ENCODE results near the gene IRF2.
"Not testable (repeated sequence)": the region's sequence is repeated elsewhere in the genome, so short reads cannot be mapped to it uniquely, and the experiment has no call there.

Gene IRF2

DNA sequence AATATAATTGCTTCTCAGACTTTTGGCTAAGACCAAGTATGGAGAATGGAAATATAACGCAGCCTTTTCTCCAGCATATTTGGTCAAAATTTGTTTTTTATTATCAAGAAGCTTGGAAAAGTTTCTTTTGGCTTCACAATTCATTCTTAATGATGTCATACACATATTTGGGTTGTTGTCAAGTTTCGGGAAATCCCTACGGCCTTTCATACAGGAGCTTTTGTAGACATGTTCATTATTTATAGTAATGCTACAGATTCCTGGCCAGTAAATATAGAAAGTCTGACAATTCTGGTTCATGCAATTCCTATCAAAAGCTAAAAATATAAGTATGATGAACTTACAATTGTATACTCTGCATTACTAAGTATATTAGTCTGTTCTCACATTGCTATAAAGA, 112.9 kb downstream of the IRF2 start:
- no peak for DNase-seq

DNA sequence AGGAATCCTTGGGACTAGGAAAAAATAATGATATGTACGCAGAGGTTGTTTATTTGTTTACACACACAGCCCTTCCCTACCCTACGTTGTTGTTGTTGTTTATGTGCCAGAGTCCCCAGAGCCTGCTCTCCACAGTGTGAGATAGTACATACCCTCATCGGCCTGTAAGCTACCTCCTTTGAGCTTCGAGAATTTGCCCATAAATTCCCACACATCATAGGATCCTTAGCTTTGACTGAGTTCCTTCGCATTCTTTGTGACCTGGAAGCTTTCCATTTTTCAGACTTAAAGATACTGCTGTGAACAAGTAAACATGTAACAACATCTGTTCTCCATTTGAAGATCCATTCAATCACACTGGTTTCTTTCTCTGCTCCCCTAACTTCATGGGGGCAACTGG, 114.5 kb downstream of the IRF2 start:
- DNase-seq: no peak

DNA sequence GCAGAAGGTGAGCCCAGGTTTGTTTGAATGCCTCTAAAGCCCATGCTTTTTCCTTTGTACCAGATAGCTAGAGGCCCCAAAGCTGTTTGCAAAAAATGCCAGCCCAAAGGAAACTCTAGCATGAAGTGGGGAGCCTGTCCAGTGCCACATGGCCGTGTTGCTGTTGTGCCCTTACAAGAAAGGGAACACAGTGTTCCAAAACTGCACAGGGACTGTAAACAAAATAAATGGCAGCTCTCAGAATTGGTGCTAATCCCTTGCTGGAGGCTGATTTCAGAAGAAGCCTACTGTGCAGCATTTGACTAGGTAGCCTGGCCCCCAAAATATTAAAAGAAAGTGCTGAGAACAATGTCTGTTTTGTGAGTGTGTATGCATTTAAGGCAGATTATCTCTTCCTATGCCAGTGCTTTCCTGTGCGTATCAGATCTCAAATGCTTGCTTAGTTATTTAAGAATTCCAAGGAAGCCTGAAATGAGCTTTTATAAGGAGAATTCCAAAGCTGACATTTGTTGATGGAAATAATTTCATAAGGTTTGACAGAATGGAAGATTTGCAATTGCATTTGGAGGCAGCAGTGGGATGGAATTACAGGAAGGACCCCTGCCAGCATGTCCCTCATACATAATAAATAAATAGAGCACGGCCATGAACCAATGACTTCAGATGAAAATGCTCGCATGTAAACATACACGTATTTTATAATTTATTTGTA, 115.7 kb downstream of the IRF2 start:
- DNase-seq: no peak

DNA sequence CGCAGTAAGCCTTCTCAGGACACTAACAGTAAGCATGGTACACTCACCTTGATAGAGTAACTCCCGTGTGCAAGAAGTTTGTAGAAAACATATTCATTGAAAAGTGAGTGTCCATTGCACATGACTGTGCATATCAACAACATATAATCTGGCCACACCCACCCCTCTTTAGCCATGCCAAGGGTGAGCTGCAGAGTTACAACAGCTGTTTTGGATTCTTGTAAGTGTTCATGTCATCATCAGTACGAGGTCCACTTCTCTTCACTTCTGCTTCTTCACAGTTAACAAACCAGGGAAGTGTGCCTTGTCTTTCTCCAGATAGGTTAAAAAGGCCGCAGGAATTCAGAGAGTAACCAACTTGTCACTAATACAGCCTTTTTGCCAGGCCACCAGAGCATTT, 116.6 kb downstream of the IRF2 start:
- DNase-seq: no peak

DNA sequence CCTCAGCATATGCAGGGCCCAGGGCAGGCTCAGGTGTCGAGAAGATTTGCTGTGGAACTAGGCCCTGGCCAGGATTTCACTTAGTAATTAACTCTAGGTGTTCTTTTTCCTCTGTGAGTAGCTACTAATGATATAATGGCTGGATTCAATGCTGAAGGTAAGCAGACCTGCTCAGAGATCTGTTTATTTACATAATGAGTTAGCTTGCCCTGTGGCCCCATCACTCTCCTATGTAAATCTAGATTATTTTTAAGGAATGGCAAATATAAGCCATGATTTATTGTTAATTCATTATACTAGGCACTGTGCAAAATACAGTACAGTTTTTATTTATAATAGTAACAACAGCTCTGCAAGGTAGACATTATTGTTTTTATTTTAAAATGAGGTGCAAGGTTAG, 117.2 kb downstream of the IRF2 start:
- no peak for DNase-seq

DNA sequence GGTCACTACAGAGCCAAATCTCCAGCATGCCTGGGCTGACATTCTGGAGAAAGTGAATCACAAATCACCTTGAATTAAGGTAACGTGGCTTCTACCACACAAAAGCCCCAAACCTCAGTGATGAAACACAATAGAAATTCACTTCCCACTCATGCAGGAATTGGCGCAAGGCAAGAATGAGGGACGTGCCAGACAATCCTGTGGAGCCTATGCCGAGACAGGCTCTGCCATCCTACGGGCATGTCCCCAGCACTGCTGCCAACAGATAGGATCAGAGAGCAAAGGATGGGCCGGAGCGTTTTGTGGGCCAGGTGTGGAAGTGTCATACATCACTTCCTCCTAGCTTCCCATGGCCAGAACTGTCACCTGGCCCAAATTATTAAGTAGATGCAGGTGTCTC, 118.0 kb downstream of the IRF2 start:
- DNase-seq: no peak

DNA sequence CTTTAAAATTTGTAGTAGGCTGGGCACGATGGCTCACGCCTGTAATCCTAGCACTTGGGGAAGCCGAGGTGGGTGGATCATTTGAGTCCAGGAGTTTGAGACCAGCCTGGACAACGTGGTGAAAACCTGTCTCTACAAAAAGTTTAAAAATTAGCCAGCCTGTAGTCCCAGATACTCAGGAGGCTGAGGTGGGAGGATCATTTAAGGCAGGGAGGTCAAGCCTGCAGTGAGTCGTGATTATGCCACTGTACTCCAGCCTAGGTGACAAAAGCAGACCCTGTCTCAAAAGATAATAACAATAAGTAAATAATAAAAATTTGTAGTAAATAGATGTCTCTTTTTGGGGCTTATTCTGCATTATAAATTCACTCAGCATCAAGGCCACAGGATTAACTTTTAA, 118.5 kb downstream of the IRF2 start:
- no peak for DNase-seq

DNA sequence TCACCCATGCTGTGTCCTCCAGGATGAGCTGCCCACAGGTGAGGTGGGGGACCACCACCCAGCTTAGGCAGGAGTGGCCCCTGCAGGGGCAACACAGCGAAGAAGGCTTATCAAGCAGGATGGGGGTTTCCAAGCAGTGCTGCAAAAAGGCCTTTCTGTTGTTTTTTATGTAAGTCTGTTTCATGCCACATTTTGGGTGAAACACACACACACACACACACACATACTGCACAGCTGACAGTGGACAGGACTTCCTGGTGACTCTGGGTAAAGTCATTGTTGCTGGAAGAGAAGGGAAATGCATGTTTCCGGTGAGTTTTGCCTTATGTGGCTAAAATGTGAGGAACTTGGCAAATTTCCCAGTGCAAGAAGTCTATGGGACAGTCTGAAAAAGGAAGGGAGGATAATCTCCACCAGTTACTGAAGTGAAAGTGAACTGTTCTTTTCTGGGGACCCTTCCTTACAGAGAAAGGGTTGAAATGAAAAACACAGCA, 119.2 kb downstream of the IRF2 start:
- no peak for DNase-seq

DNA sequence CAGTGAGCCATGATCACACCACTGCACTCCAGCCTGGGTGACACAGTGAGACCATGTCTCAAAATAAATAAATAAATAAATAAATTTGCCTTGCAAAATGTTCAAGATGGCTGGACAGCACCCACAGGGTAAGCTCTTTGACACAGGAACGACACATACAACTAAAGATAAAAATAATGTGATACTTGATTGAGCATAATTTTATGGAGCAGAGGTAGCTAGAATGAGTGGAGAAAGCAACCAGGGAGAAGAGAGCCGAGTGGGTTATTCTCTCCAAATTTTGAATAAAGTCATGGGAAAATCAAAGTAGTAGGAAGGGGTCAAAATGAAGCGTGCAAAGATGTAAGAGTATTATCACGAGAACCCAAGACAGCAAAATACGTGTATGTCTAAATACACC, 121.5 kb downstream of the IRF2 start:
- no peak for DNase-seq

DNA sequence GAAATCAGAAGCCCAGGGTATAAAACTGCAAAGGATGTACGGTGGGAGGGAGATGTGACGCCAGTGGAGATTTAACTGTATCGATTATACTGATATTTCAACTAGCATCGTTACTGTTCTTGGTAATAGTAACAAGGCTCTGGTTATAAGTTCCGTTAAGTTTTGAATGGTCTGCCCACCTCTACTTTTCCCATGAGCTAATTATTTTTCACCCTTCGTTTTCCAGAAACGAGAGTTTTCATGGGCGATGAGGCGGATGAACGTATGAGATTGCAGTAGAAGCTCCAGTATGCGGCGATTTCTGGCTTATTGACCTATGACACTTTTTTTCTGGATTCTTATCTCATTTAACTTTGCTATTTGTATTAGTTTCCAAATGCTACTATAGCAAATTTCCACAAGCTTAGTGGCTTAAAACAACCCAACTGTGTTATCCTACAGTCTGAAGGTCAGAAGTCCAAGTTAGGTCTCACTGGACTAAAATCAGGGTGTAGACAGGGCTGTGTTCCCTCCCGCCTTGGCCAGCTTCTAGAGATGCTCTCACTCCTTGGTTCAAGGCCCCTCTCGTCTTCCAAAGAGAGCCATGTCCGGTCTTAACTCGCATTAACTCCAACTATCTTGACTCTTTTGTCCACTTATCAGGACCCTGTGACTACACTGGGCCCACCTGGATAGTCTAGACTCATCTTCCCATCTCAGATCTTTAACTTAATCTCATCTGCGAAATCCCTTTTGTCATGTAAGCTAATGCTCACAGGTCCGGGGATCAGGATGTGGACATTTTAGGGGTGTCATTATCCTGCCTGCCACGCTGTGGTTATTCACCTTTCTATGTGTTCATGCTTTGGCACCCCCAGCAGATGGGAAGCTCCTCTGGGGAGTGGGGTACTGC, 122.5 kb downstream of the IRF2 start:
- no peak for DNase-seq

DNA sequence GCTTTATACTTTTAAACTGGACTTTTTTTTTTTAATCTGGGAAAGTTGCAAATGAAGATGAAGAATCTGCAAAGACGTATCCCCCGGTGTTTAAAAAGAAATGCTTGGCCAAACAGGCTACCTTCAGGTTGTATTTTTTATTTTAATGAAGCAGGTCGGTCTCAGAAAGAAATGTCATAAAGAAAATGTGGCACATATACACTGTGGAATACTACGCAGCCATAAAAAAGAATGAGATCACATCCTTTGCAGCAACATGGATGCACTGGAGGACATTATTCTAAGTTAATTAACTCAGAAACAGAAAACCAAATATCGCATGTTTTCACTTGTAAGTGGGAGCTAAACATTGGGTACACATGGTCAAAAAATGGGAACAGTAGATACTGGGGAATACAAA, 123.4 kb downstream of the IRF2 start:
- DNase-seq: no peak

DNA sequence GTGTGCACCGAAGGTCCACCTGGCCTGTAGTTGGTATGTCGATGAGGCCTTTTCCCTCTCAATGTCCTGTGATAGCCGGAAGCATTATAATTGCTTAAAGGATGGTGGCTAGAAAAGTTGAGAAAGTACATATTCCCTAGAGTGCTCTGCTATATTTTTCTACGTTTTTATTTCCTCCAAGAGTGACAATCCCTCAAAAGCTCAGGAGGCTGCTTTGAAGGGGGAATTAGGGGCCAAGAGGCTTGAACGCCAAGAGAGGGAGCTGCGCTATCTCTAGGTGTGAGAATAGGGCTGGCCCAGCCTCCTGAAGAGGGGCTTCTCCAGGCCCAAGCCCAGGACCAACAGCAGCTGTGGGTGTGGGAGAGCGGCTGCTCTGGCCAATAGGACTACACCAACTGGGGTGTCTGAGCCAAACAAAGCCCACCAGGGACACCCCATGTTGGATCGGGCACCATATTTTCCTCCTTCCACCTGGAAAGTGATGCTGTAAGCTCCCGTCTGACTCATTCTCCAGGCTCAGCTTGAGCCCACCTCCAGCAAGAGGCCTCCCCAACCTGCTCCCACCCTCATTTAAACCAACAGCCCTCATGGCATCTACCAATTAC, 124.0 kb downstream of the IRF2 start:
- DNase-seq: no peak

DNA sequence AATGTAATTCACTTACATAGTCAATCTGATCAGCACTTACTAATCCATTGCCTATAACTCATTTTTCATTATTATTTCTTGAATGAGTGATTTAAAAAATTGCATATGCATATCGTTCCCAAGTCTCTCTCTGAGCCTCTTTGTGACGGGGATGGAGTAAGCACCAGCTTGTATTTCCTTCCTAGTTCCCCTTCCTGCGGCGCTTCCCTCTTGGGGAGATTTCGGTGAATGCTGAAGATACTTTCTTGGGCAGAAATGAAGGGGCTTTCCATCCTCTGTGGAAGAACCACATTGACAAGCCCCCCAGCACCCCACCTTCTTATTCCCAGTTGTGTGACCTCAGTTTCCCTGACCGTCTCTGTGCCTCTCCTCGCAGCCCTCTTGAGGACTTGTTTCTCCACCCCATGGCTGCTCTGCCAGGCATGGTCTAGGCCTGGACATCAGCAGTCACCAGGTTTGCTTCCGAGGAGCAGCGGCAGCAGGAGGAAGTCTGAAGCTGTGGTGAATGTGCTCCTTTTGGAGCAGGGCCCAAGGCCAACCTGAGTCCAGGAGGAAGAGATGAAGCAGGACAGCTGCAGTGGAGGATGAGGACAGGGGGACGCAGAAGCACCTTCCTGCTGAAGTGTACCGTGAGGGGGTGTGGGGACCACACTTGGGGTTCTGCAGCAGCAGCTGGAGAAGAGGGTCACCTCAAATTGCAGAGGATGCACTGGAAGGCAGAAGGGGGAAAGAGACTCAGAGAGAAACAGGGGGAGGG, 124.9 kb downstream of the IRF2 start:
- DNase-seq: no peak

DNA sequence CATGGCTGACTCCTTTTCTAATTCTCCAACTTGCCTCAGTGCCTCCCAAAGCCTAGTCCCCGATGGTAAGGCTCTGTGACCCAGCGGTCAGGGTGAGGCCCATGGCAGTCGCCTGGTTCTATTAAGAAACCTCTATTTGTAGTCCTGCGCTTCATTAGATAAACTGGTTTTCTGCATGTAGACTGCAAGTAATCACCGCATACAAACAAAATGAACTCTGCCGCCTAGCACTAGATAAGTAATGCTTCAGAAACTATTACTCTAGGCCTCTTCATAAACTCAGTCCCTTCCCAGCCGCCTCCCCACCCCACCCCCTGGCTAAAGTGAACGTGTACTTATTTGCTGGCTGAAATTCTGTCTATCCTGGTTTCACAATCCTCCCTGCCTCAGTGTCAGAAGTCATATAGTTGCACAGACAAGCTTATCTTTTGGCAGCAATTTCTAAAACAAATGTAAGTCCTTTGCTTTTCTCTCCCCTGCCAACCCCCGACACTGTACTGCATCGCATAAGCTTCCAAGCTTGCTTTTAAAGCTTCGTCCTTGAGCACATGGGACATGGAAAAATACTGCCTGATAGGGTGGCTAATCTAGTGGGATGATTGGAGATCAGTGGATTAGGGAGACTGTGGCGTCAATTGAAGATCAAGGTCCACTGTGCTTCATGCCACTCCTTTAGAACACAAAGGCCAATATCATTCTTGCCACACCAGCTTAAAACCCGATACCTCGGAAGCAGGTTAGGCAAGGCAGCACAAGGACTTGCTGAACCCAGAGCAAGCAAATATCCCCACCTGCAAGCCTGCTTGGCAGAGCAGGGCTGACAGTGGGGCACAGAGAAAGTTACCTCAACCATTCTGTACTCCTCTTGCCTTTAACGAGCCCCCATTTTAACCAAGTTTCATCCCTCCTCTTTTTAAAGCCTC, 125.8 kb downstream of the IRF2 start:
- peak; percentile 18 for DNase-seq

DNA sequence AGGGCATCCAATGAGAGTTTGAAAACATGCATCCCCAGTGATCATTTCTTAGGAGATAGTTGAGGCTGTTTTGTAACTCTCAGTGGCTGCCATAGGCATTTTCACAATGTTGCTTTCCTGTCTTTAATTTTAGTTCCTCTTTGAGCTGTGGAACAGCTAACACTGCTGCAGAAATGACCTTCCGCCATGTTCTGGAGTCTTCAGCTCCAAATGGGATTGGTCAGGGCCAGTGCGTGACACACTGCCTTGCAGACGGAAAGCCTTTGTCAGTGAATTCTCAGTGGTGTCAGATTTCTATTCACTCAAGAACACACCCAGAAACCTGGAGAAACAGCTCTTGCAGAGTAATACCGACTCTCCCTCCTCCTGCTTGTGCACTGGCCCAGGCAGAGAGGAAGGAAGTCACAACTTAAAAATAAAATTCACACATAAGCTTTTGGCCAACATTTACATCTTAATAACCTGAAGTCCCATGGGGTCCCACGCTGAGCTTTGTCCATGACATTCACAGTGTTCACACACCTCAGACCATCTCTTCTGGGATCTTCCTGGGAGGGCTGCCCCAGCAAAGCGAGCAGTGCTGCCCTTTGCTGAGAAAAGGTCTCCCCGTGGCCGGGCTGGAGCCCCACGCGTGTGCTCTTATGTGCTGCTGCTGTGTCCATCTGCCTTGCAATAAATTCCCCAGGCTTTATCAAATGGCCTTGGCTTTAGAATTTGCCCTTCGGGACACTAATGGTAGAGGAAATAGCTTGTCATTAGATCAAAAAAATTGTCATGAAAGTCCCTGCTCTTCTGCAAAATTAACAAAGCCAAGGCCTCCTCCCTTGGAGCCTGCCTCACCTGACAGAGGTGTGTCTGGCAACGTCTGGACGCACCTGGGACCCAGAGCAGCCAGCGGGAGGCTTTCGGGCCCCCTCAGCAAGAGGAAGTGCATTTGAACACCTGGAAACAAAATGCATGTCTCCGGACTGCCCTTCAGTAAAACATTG, 126.8 kb downstream of the IRF2 start:
- DNase-seq: peak; percentile 75

DNA sequence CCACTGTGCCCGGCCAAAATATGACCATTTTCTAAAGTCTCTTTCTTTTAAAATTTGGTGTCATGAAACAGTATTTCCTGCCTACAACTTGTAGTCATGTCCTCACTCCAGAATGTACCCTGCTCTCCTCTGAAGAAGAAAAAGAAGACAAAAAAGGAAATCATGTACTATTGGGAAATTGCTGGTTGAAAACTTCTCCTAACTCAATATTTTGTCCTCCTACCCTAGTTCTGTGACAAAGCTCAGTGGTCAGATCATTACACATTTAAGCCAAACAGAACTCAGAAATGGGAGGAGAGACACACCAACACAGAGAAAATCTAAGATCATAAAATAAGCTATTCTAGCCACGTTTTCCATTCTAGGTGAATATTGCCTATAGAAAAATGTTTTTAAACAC, 127.7 kb downstream of the IRF2 start:
- DNase-seq: no peak

DNA sequence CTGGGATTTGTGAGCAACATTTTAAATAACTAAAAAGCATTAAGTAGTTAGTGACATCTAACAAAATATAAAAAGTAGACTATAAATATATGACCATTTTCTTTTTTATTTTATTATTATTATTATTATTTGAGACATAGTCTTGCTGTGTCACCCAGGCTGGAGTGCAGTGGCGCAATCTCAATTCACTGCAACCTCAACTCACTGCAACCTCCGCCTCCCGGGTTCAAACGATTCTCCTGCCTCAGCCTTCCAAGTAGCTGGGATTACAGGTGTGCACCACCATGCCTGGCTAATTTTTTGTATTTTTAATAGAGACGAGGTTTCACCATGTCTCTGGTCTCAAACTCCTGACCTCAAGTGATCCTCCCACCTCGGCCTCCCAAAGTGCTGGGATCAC, 128.1 kb downstream of the IRF2 start:
- not testable (repeated sequence) for DNase-seq

DNA sequence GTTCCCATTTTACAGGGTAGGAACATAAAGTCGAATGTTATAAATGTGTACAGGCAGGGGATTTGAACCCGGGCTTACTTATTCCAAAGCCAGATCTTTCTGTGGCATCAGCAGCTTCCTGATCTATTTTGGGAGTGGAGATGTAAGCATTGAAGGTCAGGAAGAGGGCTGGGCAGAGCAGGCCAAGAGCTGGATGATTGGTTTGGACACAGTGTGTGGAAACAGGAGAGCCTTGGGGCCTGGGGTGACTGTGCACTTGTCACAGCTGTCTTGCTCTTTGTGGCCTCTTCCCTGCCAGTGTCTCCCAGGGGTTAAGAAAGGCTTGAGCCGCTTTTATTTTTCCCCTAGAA, 128.8 kb downstream of the IRF2 start:
- no peak for DNase-seq

DNA sequence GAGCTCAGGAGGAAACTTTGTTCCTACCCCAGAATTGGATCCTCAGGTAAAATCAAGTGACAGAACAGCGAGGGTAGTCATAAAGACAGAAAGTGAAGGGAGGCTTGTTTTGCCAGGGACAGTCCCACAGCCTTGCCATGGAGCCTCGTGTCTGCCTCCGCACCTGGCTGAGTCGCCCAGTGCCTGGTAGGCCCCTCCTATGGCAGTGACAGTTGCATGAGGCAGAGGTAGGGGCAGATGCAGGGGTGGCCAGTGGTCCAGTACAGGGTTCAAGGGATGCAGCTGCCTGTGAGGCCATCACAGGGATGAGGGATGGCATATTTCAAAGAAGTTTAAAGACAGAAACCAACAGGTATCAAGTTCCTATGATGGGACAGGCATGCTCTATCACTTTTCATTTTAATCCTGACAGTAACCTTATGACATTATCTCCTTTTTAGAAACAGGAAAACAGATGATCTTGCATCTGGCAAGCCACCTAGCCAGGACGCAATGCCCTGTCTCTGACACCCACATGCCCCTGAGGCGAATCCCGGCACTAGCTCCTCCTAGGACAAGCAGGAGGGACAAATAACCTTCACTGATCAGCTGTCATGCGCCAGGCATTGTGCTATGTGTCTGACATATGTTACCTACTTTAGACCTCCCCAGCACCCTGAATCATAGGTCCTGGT, 129.3 kb downstream of the IRF2 start:
- no peak for DNase-seq

DNA sequence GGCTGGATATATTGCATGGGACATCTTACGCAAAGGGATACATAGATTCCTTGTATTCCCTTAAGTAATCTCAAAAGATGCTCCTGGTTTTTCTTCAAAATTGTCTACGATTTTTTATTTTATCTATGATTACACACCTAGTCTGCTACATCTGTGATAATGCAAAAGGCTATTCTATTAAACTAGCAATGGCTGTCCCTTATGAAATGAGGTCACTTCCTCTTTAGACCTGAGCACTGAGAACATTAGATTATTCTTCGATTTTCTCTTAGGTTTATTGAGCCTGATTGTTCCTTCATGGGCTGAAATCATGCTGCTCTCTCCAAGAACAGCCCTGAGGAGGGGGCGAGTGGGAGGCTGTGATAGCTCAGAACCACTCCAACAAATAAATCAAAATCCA, 129.9 kb downstream of the IRF2 start:
- no peak for DNase-seq

Data from NCI-H510A treated with DMSO at 0.1 percent for 48 hours (cell line).